ENCODE data around the gene B4GALT5.

DNA sequence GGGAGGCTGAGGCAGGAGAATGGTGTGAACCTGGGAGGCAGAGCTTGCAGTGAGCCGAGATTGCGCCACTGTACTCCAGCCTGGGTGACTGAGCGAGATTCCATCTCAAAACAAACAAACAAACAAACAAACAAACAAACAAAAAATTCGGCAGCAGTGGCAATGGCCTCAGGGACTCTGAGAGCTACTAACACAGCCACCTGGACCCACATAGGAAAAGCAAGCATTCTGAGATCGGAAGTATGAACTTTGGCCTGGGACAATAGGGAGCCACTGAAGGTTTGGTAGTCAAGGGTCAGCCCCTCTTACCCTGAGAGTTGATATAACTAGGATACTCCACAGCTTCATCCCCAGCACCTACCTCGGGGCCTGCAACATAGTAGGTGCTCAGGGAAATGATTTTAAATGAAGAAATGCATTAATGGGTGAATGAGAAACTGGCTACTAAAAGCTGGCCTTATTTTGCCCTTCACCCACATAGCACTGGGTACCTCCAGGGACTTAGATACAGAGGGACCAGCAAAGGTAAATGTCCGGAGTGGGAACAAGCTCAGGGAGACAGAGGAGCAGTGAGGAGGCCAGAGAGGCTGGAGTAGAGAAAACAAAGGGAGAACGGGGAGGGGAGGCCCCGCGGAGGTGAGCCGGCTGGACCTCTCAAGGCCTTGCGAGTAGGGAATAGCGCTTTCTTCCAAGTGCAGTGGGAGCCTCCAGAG lies 99.2 kb downstream of the B4GALT5 start:
- TF ChIP-seq, protein P1, sequence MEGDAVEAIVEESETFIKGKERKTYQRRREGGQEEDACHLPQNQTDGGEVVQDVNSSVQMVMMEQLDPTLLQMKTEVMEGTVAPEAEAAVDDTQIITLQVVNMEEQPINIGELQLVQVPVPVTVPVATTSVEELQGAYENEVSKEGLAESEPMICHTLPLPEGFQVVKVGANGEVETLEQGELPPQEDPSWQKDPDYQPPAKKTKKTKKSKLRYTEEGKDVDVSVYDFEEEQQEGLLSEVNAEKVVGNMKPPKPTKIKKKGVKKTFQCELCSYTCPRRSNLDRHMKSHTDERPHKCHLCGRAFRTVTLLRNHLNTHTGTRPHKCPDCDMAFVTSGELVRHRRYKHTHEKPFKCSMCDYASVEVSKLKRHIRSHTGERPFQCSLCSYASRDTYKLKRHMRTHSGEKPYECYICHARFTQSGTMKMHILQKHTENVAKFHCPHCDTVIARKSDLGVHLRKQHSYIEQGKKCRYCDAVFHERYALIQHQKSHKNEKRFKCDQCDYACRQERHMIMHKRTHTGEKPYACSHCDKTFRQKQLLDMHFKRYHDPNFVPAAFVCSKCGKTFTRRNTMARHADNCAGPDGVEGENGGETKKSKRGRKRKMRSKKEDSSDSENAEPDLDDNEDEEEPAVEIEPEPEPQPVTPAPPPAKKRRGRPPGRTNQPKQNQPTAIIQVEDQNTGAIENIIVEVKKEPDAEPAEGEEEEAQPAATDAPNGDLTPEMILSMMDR (IDR thresholded peaks at IDR 0.05) = no peak
- no peak for TF ChIP-seq POLR2A (IDR thresholded peaks at IDR 0.05)
